ENCODE measurements around the gene LZTR1.
"Not testable (repeated sequence)": the region's sequence is repeated elsewhere in the genome, so short reads cannot be mapped to it uniquely, and the experiment has no call there.

LZTR1 gene

DNA sequence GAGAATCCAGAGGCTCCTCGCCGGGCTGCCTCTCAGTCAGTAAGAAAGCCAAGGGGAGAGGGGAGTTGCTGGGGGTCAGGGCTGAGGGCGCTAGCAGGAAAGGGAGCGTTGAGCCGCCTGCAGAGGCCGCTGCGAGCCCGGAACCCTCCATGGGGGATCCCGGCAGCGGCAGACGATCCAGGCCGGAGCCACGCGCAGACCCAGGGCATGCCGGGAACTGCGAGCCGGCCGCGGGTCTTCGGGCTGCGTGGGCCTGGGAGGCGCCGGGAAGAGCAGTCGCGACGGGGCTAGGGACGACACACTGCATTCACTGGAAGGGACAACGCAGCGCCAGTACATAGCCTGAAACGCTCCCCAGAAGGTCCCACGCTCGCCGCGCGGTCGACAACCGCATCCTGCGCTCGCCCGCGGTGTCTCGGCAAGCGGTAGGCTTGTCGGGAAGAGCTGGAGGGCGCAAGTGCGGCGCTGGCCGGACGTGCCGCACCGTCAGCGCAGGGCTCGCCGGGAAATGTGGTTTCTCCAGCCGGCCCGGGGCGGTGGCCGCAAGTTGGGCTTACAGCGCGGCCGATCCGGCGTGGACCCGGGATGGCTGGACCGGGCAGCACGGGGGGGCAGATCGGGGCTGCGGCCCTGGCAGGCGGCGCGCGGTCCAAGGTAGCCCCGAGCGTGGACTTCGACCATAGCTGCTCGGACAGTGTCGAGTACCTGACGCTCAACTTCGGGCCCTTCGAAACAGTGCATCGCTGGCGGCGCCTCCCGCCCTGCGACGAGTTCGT, at the start of gene LZTR1:
TSS of gene LZTR1 (plus strand) at position 511 of the 776 bp plus-strand sequence. CDS start at position 586, 75 bp downstream.
- in situ Hi-C loops (cut with MboI; ENCODE audit: low sequenced_read_pairs): no loop called here

- in situ Hi-C loops (cut with MboI; ENCODE audit: low sequenced_read_pairs): no loop called here
These were observed 48.2 kb upstream of the LZTR1 start for GRCh38 chr22:20933910-20934309.

DNA sequence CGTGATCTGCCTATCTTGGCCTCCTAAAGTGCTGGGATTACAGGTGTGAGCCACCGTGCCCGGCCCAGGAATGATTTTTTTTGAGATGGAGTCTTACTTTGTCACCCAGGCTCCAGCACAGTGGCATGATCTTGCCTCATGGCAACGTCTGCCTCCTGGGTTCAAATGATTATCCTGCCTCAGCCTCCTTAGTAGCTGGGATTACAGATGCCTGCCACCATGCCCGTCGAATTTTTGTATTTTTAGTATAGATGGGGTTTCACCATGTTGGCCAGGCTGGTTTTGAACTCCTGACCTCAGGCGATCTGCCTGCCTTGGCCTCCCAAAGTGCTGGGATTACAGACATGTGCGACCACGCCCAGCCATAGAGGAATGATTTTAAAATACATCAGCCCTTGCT, 47.0 kb upstream of the LZTR1 start:
- in situ Hi-C loops (cut with MboI; ENCODE audit: low sequenced_read_pairs): not testable (repeated sequence)

- in situ Hi-C loops (cut with MboI; ENCODE audit: low sequenced_read_pairs): not testable (repeated sequence)
These were observed 46.1 kb upstream of the LZTR1 start for GRCh38 chr22:20935780-20936539.

GRCh38 chr22:20937031-20937793, 44.9 kb upstream of the LZTR1 start:
- in situ Hi-C loops (cut with MboI; ENCODE audit: low sequenced_read_pairs): no loop called here

- in situ Hi-C loops (cut with MboI; ENCODE audit: low sequenced_read_pairs): no loop called here
These were observed 44.1 kb upstream of the LZTR1 start for GRCh38 chr22:20937794-20938671.

DNA sequence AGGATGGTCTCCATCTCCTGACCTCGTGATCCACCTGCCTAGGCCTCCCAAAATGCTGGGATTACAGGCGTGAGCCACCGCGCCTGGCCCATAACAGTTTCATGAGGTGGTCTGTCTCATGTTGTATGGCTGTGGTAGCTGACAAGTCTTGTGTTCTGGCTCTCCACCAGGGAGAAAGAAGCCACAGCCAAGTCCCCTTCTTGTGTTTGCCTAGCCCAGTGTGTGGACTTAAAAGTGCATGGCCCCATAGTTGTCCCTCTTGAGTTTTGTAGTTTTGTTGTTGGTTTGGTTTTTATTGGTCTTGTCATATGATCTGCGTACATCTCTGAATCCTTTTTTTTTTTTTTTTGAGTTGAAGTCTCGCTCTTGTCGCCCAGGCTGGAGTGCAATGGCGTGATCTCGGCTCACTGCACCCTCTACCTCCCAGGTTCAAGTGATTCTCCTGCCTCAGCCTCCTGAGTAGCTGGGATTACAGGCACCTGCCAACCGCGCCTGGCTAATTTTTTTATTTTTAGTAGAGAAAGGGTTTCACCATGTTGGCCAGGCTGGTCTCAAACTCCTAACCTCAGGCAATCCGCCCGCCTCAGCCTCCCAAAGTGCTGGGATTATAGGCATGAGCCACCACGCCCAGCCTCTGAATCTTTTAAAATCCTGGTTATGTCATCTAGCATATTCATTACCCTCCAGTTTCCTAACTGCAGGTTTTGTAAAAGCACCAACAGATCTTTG, 42.5 kb upstream of the LZTR1 start:
- in situ Hi-C loops (cut with MboI; ENCODE audit: low sequenced_read_pairs): not testable (repeated sequence)

DNA sequence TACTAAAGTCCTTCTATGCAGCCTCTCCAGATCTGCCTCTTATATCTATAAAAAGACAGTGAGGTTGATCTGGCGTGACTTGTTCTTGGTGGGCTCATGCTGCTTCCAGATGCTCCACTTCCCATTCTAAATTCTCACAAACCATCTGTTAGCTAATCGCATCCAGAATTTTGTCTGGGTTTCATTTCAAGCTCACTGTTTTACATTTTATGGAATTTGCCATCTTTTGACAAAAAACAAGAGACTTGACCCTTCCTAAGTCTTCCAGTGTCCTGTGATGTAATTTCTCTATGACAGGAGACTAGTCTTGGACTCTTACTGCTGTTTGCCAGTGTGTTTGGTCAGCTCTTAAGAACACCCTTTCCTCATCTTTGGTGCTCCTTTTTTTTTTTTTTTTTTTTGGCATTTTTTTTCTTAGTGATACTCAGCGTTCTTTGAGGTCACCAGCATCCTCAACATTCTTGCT, 41.9 kb upstream of the LZTR1 start:
- in situ Hi-C loops (cut with MboI; ENCODE audit: low sequenced_read_pairs): no loop called here

DNA sequence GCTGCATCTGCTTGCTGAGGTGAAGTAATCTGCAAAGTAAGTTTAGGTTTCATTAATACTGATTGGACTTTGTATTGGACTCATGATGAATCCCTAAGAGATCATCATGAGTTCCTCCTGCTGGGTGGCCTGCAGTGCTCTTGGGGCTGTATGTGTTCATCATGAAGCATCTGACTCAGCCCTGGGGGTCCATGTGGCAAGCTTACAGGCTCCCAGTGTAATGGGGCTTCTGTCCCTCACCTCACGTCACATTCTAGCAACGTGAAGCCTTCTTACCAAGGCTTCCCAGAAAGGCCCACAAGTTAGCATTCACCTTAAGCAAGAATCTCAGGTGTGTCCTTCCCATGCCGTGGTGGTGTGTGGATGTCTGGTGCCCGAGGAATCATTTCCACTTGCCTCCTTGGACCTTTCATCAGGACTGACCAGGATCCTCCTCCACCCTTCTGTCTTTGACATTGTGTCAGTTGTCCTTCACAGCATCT, 41.2 kb upstream of the LZTR1 start:
- in situ Hi-C loops (cut with MboI; ENCODE audit: low sequenced_read_pairs): no loop called here

GRCh38 chr22:20942203-20942902, 39.7 kb upstream of the LZTR1 start:
- in situ Hi-C loops (cut with MboI; ENCODE audit: low sequenced_read_pairs): not testable (repeated sequence)

GRCh38 chr22:20943104-20943933, 38.8 kb upstream of the LZTR1 start:
- in situ Hi-C loops (cut with MboI; ENCODE audit: low sequenced_read_pairs): no loop called here

GRCh38 chr22:20944042-20944441, 38.1 kb upstream of the LZTR1 start:
- in situ Hi-C loops (cut with MboI; ENCODE audit: low sequenced_read_pairs): no loop called here

- in situ Hi-C loops (cut with MboI; ENCODE audit: low sequenced_read_pairs): no loop called here
These were observed 36.5 kb upstream of the LZTR1 start for GRCh38 chr22:20945578-20945934.

GRCh38 chr22:20946080-20946986, 35.8 kb upstream of the LZTR1 start:
- in situ Hi-C loops (cut with MboI; ENCODE audit: low sequenced_read_pairs): no loop called here

DNA sequence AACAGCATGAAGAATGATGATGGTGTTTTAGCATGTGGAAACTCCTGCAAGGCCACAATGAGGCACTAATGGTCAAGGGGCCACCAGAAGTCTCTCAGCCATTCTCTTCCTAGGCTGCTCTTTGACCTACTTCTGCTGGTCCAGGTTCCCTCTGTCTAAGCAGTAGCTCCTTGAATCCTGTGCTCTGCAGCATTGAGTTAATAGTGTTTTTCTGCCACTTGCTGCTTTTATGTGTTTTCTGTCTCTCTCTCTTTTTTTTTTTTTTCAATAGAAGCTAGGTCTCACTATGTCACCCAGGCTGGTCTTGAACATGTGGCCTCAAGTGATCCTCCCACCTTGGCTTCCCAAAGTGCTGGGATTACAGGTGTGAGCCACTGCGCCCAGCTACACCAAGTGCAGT, 35.1 kb upstream of the LZTR1 start:
- in situ Hi-C loops (cut with MboI; ENCODE audit: low sequenced_read_pairs): no loop called here

DNA sequence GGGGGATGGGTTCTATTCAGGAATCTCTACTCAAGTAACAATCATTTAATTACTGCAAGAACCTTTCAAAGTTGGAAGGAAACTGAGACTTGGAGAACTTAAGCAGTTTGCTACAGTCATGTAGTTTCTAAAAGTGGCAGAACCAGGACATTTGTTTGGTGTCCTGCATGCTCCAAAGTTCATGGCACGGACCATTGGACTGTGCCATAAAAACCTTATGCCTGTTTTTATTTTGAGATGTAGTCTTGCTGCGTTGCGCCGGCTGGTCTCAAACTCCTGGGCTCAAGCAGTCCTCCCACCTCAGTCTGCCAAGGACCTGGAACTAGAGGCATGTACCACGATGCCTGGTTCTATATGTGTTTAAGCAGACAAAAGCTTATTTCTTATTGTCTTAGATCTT, 33.6 kb upstream of the LZTR1 start:
- in situ Hi-C loops (cut with MboI; ENCODE audit: low sequenced_read_pairs): no loop called here

DNA sequence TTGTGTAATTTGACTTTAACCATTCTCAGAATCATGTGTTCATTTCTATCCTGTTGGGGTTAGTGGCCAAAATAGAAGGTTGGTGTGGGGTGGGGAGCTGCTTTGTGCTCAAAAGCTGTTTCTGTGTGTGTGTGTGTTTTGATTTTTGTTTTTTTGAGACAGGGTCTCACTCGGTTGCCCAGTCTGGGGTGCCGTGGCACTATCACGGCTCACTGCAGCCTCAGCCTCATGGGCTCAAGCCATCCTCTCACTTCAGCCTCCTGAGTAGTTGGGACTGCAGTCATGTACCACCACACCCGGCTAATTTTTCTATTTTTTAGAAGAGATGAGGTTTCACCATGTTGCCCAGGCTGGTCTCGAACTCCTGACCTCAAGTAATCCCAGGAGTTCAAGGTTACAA, 33.1 kb upstream of the LZTR1 start:
- in situ Hi-C loops (cut with MboI; ENCODE audit: low sequenced_read_pairs): no loop called here

Measured in HL-60/S4 (cell line).